Astrocyte of the spinal cord (primary cell): ENCODE results near the gene CACHD1.

Experiments used
- DNase-seq: peaks from one replicate; pipeline ENCODE4 v3.0.0; 2011; ENCODE audit warnings: low read depth, low spot score
- H3K4me3 ChIP-seq: 2 replicates; pipeline ENCODE4 v1.5.1; 2011; ENCODE audit warnings: low read depth, mild to moderate bottlenecking, low read length, moderate library complexity
- CTCF ChIP-seq: IDR thresholded peaks from 2 replicates; pipeline ENCODE4 v1.5.1; 2012; ENCODE audit warnings: low read depth, mild to moderate bottlenecking, low read length, inconsistent platforms
- in situ Hi-C: cut with HindIII; loops from 2 replicates; pipeline ENCODE4 v1.10.0; 2017; ENCODE audit warnings: low sequenced_read_pairs

CACHD1 gene

GRCh38 chr1:64484651-64485050 is 14.7 kb downstream of the CACHD1 start:
- in situ Hi-C loops, result no loop called here
- H3K4me3 ChIP-seq, result no peak overlapping the region
- no peak for TF ChIP-seq CTCF
- DNase-seq, result no peak

GRCh38 chr1:64486193-64486592 is 16.3 kb downstream of the CACHD1 start:
- in situ Hi-C loops, result no loop called here
- no peak overlapping the region for H3K4me3 ChIP-seq
- no peak for DNase-seq
- no peak for TF ChIP-seq CTCF

GRCh38 chr1:64487061-64487460 is 17.1 kb downstream of the CACHD1 start:
- in situ Hi-C loops, result no loop called here
- no peak for TF ChIP-seq CTCF
- H3K4me3 ChIP-seq, result no peak overlapping the region
- DNase-seq, result no peak

- TF ChIP-seq CTCF, result no peak
- H3K4me3 ChIP-seq, result no peak overlapping the region
- no peak for DNase-seq
- in situ Hi-C loops, result no loop called here
These were observed 18.9 kb downstream of the CACHD1 start for GRCh38 chr1:64488862-64489261.

GRCh38 chr1:64489707-64490106 is 19.8 kb downstream of the CACHD1 start:
- TF ChIP-seq CTCF, result no peak
- no peak for DNase-seq
- no peak overlapping the region for H3K4me3 ChIP-seq
- in situ Hi-C loops, result no loop called here

GRCh38 chr1:64490213-64490818 is 20.4 kb downstream of the CACHD1 start:
- TF ChIP-seq CTCF, result no peak
- DNase-seq, result no peak
- in situ Hi-C loops, result no loop called here
- H3K4me3 ChIP-seq, result no peak overlapping the region

- DNase-seq, result no peak
- in situ Hi-C loops, result no loop called here
- no peak overlapping the region for H3K4me3 ChIP-seq
- TF ChIP-seq CTCF, result no peak
These were observed 22.5 kb downstream of the CACHD1 start for GRCh38 chr1:64492424-64492823.
